Mucosa of rectum (tissue), 2 donors: ENCODE measurements around the gene YIPF2.
A peak's percentile ranks its signal among the peaks of the same experiment; 100 is the strongest.
"Not testable (repeated sequence)": the region's sequence is repeated elsewhere in the genome, so short reads cannot be mapped to it uniquely, and the experiment has no call there.

Source experiments
- H3K27ac ChIP-seq, 2 donors: one replicate each; pipeline ENCODE4 v1.7.0; 2013; ENCODE audit warnings: inconsistent platforms in 2 of 2, low read depth in 2 of 2, low read length in 2 of 2
- H3K27me3 ChIP-seq, 2 donors: one replicate each; pipeline ENCODE4 v1.7.0; 2013; ENCODE audit warnings: low read length in 2 of 2; ENCODE audit not compliant: control insufficient read depth in 2 of 2, insufficient read depth in 2 of 2
- H3K36me3 ChIP-seq, 2 donors: one replicate each; pipeline ENCODE4 v1.7.0; 2013; ENCODE audit warnings: low read length in 2 of 2; ENCODE audit not compliant: control insufficient read depth in 2 of 2, insufficient read depth in 2 of 2
- H3K4me1 ChIP-seq, 2 donors: one replicate each; pipeline ENCODE4 v1.7.0; 2013; ENCODE audit warnings: low read length in 2 of 2, mild to moderate bottlenecking in 1 of 2; ENCODE audit not compliant: control insufficient read depth in 2 of 2, insufficient read depth in 2 of 2
- H3K4me3 ChIP-seq, 2 donors: one replicate each; pipeline ENCODE4 v1.7.0; 2013; ENCODE audit warnings: low read length in 2 of 2
- H3K9ac ChIP-seq, 2 donors: one replicate each; pipeline ENCODE4 v1.7.0; 2013; ENCODE audit warnings: low read length in 2 of 2, low read depth in 1 of 2, mild to moderate bottlenecking in 1 of 2
- H3K9me3 ChIP-seq, 2 donors: one replicate each; pipeline ENCODE4 v1.7.0; 2013; ENCODE audit warnings: low read length in 2 of 2; ENCODE audit not compliant: control insufficient read depth in 2 of 2
- donor health status: healthy.
- donor health status: Normal muscosa, but diverticular disease.

The YIPF2 gene

DNA sequence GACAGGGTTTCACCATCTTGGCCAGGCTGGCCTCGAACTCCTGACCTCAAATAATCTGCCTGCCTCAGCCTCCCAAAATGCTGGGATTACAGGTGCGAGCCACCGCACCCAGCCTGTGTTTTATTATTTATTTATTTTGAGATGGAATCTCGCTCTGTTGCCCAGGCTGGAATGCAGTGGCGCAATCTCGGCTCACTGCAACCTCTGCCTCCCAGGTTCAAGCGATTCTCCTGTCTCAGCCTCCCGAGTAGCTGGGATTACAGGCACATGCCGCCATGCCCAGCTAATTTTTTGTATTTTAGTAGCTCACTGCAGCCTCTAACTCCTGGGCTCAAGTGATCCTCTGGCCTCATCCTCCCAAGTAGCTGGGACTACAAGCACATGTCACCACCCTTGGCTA, 50.8 kb downstream of the YIPF2 start:
- not testable (repeated sequence) for H3K36me3 ChIP-seq, H3K9ac ChIP-seq, H3K4me3 ChIP-seq, H3K27me3 ChIP-seq, H3K9me3 ChIP-seq
- peak overlapping the region in 1 of 2 donors; percentile 43 for H3K27ac ChIP-seq
- H3K4me1 ChIP-seq, result peaks cover 5 to 16% of the 10 kb centered on the region in 2 donors

DNA sequence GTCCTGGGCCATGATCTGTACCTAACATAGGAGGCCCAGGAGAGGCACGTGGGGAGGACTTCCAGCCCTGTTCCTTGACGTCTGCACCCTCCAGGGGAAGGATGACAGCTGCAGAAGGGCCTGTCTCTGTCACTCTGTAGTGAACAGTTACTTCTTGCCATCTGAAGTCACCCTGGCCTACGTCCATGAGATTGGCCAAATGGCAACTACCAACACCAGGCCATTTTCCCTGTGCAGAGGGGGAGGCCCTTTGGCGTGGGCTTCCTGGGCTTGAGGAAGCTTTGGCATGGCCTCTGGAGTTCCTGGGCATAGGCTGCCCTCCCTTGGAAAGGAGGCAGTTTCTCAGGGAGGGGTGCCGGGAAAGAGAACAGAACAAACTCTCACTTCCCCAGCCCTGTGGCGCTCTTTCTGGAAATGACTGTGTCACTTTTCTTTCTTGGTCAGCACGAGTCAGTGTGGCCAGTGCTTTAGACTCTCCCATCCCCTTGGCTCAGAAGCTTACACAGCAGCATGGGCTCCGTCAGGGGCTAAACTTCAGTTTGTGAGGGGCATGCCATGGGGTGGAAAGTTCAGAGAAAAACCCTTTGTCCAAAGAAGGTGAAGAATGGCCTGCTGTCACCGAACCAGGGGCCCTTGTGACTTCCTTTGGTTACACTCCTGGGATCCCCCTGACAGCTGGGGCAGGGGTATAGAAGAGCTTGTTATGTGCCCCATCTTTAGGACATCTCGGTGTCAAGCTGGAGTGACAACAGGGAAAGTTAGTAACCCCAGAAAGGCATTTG, 51.8 kb downstream of the YIPF2 start:
- Histone ChIP-seq H3K27me3 (no peaks in the 10 kb centered on the region), H3K36me3 (peaks cover 0 to 2% of the 10 kb centered on the region in 2 donors), H3K4me3 (no peak overlapping the region), H3K4me1 (peaks cover 5 to 17% of the 10 kb centered on the region in 2 donors), H3K27ac (peak overlapping the region in 1 of 2 donors; percentile 28), H3K9me3 (no peaks in the 10 kb centered on the region), H3K9ac (no peak overlapping the region)

DNA sequence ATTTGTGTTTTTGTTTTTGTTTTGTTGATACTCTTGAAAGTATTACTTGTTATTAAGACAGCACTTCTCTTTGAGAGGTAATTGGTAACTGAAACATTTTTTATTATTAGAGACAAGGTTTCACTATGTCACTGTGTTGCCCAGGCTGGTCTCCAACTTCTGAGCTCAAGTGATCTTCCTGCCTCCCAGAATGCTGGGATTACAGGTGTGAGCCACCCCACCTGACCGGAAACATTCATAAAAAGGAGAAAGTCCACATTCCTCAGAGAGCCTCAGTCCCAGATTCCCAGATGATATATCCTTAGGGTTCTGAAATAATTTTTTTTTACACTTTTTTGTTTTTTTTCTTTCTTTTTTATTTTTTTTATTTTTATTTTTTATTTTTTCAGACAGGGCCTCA, 54.4 kb downstream of the YIPF2 start:
- Histone ChIP-seq H3K27ac (peak overlapping the region; percentile 55 to 56), H3K27me3 (no peaks in the 10 kb centered on the region), H3K36me3 (no peaks in the 10 kb centered on the region), H3K9ac (no peak overlapping the region), H3K4me1 (peaks cover 5 to 19% of the 10 kb centered on the region in 2 donors), H3K4me3 (no peak overlapping the region), H3K9me3 (no peaks in the 10 kb centered on the region)

DNA sequence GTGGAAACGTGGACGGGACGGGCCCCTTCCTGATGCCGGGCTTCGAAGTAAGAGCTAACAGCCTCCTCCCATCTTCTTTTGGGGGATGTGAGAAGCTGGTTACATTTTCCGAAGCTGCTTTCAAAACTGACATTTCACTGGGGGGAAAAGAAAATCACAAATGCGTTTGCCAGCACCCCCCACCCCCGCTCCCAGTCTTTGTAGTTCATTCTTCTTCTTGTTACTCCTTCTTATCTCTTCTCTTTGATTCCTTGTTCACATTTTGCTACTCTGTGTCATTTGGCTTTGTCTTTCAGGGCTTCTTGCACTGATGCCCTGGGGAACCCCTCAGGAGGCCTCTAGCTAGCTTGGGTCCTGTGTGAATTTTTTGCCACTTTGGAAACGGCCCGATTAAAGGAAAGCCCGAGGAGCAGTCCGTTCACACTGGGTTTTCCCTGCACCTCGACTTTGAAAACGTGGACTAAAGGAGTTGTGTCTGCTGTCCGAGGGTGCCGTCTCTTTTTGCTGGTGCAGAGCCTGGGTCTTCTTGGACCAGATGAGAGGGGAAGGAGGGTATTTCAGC, 55.8 kb downstream of the YIPF2 start:
- peak overlapping the region; percentile 75 to 82 for H3K9ac ChIP-seq
- H3K4me3 ChIP-seq, result peak overlapping the region; percentile 78 to 89
- no peaks in the 10 kb centered on the region for H3K36me3 ChIP-seq
- H3K9me3 ChIP-seq, result no peaks in the 10 kb centered on the region
- H3K27ac ChIP-seq, result peak overlapping the region; percentile 72 to 77
- H3K27me3 ChIP-seq, result no peaks in the 10 kb centered on the region
- peaks cover 3 to 19% of the 10 kb centered on the region in 2 donors for H3K4me1 ChIP-seq
